Activated CD4-positive, alpha-beta T cell treated with anti-CD3 and anti-CD28 coated beads, Interleukin-2, Interleukin-4, amounts not matched to agents 100 ng/mL and 50 ng/mL, durations not matched to agents 16 hours and 8 hours (primary cell): ENCODE data around the gene GSDME.

Experiments
- DNase-seq: peaks from one replicate; pipeline ENCODE4 v3.0.0-alpha.2; 2020; ENCODE audit warnings: low spot score

GSDME gene

GRCh38 chr7:24757353-24758275 is at the start of gene GSDME:
Gene GSDME, minus strand, starts transcription at chr7:24757464. Its CDS starts 7,690 bp downstream, at chr7:24749774.
- DNase-seq: peak; percentile 25

- DNase-seq: no peak
Measured at GRCh38 chr7:24802300-24802699, 45.0 kb upstream of the GSDME start.

- no peak for DNase-seq
Measured at GRCh38 chr7:24801883-24802282, 44.6 kb upstream of the GSDME start.

- peak; percentile 49 for DNase-seq
Measured at GRCh38 chr7:24800667-24801066, 43.4 kb upstream of the GSDME start.

- no peak for DNase-seq
Measured at GRCh38 chr7:24800073-24800472, 42.8 kb upstream of the GSDME start.

GRCh38 chr7:24799506-24799905 is 42.2 kb upstream of the GSDME start:
- no peak for DNase-seq

GRCh38 chr7:24798261-24798660 is 41.0 kb upstream of the GSDME start:
- DNase-seq: no peak

- DNase-seq: no peak
Measured at GRCh38 chr7:24797270-24797669, 40.0 kb upstream of the GSDME start.

GRCh38 chr7:24795407-24795767 is 38.1 kb upstream of the GSDME start:
- DNase-seq: no peak

- DNase-seq: peak; percentile 40
Measured at GRCh38 chr7:24794751-24795406, 37.6 kb upstream of the GSDME start.

- no peak for DNase-seq
Measured at GRCh38 chr7:24793982-24794648, 36.9 kb upstream of the GSDME start.

GRCh38 chr7:24788961-24789576 is 31.8 kb upstream of the GSDME start:
- no peak for DNase-seq

GRCh38 chr7:24788075-24788474 is 30.8 kb upstream of the GSDME start:
- no peak for DNase-seq

- DNase-seq: peak; percentile 32
Measured at GRCh38 chr7:24786941-24787340, 29.7 kb upstream of the GSDME start.

GRCh38 chr7:24786306-24786705 is 29.0 kb upstream of the GSDME start:
- DNase-seq: no peak

- no peak for DNase-seq
Measured at GRCh38 chr7:24784277-24784676, 27.0 kb upstream of the GSDME start.

- DNase-seq: no peak
Measured at GRCh38 chr7:24783698-24784097, 26.4 kb upstream of the GSDME start.

GRCh38 chr7:24781106-24781505 is 23.8 kb upstream of the GSDME start:
- no peak for DNase-seq

- DNase-seq: no peak
Measured at GRCh38 chr7:24779283-24779655, 22.0 kb upstream of the GSDME start.

- no peak for DNase-seq
Measured at GRCh38 chr7:24778543-24779282, 21.4 kb upstream of the GSDME start.

GRCh38 chr7:24777806-24778205 is 20.5 kb upstream of the GSDME start:
- DNase-seq: no peak

GRCh38 chr7:24773646-24774045 is 16.4 kb upstream of the GSDME start:
- no peak for DNase-seq
